NB4 (cell line): ENCODE data around the gene ZNF219.

Source experiments
- MYC ChIP-seq: IDR thresholded peaks from 2 replicates; pipeline ENCODE4 v1.6.1; 2011; ENCODE audit warnings: low read depth, low read length
- POLR2A ChIP-seq: IDR thresholded peaks from 2 replicates; pipeline ENCODE4 v1.6.1; 2011; ENCODE audit warnings: mild to moderate bottlenecking; ENCODE audit not compliant: insufficient read length; ENCODE audit errors: extremely low read depth
- TF ChIP-seq, protein P1 (sequence below): IDR thresholded peaks from one replicate; pipeline ENCODE4 v1.5.1; 2012; ENCODE audit warnings: low read depth, low read length
- TF ChIP-seq, protein P2 (sequence below): IDR thresholded peaks from 2 replicates; pipeline ENCODE4 v1.6.1; 2011; ENCODE audit warnings: low read depth, low read length

- TF ChIP-seq, protein P1, sequence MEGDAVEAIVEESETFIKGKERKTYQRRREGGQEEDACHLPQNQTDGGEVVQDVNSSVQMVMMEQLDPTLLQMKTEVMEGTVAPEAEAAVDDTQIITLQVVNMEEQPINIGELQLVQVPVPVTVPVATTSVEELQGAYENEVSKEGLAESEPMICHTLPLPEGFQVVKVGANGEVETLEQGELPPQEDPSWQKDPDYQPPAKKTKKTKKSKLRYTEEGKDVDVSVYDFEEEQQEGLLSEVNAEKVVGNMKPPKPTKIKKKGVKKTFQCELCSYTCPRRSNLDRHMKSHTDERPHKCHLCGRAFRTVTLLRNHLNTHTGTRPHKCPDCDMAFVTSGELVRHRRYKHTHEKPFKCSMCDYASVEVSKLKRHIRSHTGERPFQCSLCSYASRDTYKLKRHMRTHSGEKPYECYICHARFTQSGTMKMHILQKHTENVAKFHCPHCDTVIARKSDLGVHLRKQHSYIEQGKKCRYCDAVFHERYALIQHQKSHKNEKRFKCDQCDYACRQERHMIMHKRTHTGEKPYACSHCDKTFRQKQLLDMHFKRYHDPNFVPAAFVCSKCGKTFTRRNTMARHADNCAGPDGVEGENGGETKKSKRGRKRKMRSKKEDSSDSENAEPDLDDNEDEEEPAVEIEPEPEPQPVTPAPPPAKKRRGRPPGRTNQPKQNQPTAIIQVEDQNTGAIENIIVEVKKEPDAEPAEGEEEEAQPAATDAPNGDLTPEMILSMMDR = no peak
- TF ChIP-seq, protein P2, sequence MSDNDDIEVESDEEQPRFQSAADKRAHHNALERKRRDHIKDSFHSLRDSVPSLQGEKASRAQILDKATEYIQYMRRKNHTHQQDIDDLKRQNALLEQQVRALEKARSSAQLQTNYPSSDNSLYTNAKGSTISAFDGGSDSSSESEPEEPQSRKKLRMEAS = no peak
- TF ChIP-seq POLR2A (no peak), MYC (no peak)
These were observed 47.0 kb upstream of the ZNF219 start for GRCh38 chr14:21145437-21145836.
